Naive thymus-derived CD4-positive, alpha-beta T cell (primary cell): ENCODE results near the gene SLC29A2. TPM values are rescaled to one million over a fixed set of nuclear protein-coding genes. Genes with fewer than 3 reads are reported as not detected.

Experiments used
- ATAC-seq: fragments of 150-1000 bp; cut with Tn5 transposase; 2 replicates; pipeline ENCODE4 v1.10.0; 2021; ENCODE audit warnings: mild to moderate bottlenecking, moderate library complexity
- CTCF ChIA-PET: fragments of 350-600 bp; sonication (Branson Sonifier 250); formaldehyde crosslinking; loops from one replicate; lab custom pipeline; 2021; ENCODE audit warnings: antibody characterized with exemption; lab: Charles Lee
- POLR2A ChIA-PET: fragments of 350-600 bp; sonication (Branson Sonifier 250); formaldehyde crosslinking; loops from one replicate; lab custom pipeline; 2021; ENCODE audit warnings: antibody characterized with exemption, inconsistent platforms; lab: Charles Lee
- DNase-seq, 9 donors: peaks; one replicate each; pipeline versions ENCODE4 v3.0.0 to v3.0.0-alpha.2; 2020 to 2022; ENCODE audit warnings: mixed read lengths in 1 of 9
- H3K27ac ChIP-seq: one replicate; pipeline ENCODE4 v1.7.0; 2013; ENCODE audit warnings: mild to moderate bottlenecking, low read depth, low read length, moderate library complexity
- H3K27me3 ChIP-seq, 2 donors: one replicate each; pipeline ENCODE4 v1.7.0; 2013; ENCODE audit warnings: low read length in 2 of 2, mild to moderate bottlenecking in 2 of 2, moderate library complexity in 2 of 2; ENCODE audit not compliant: control insufficient read depth in 2 of 2, insufficient read depth in 2 of 2
- H3K36me3 ChIP-seq, 3 experiments: 1 replicate in 2 of 3; 2 replicates in 1 of 3; pipeline ENCODE4 v1.7.0; 2013; ENCODE audit warnings: low read length in 3 of 3, mild to moderate bottlenecking in 3 of 3, moderate library complexity in 1 of 3; ENCODE audit not compliant: insufficient read depth in 3 of 3, control insufficient read depth in 2 of 3
- H3K4me1 ChIP-seq, 2 donors: one replicate each; pipeline ENCODE4 v1.7.0; 2013; ENCODE audit warnings: low read length in 2 of 2, mild to moderate bottlenecking in 2 of 2, moderate library complexity in 1 of 2; ENCODE audit not compliant: control insufficient read depth in 2 of 2, insufficient read depth in 2 of 2
- H3K4me3 ChIP-seq: 2 replicates; pipeline ENCODE4 v1.7.0; 2013; ENCODE audit warnings: mild to moderate bottlenecking, low read length
- H3K9me3 ChIP-seq, 3 experiments: 1 replicate in 2 of 3; 2 replicates in 1 of 3; pipeline ENCODE4 v1.7.0; 2013; ENCODE audit warnings: low read length in 3 of 3; ENCODE audit not compliant: control insufficient read depth in 2 of 3
- H3K27ac Mint-ChIP-seq, 9 donors: one replicate each; pipeline ENCODE4 v1.8.0; 2020 to 2022; ENCODE audit warnings: mixed read lengths in 9 of 9, mild to moderate bottlenecking in 8 of 9, moderate library complexity in 5 of 9, inconsistent platforms in 2 of 9
- H3K27me3 Mint-ChIP-seq, 5 donors: one replicate each; pipeline ENCODE4 v1.8.0; 2021 to 2022; ENCODE audit warnings: mixed read lengths in 5 of 5, mild to moderate bottlenecking in 1 of 5
- H3K36me3 Mint-ChIP-seq, 5 donors: one replicate each; pipeline ENCODE4 v1.8.0; 2020 to 2022; ENCODE audit warnings: mixed read lengths in 5 of 5, mild to moderate bottlenecking in 3 of 5, inconsistent platforms in 1 of 5
- H3K4me1 Mint-ChIP-seq, 7 donors: one replicate each; pipeline ENCODE4 v1.8.0; 2020 to 2022; ENCODE audit warnings: mixed read lengths in 7 of 7, mild to moderate bottlenecking in 3 of 7, inconsistent platforms in 1 of 7
- H3K4me3 Mint-ChIP-seq, 10 donors: one replicate each; pipeline ENCODE4 v1.8.0; 2020 to 2022; ENCODE audit warnings: mild to moderate bottlenecking in 10 of 10, mixed read lengths in 10 of 10, moderate library complexity in 6 of 10, inconsistent platforms in 2 of 10
- H3K9me3 Mint-ChIP-seq, 11 donors: one replicate each; pipeline ENCODE4 v1.8.0; 2020 to 2022; ENCODE audit warnings: mixed read lengths in 11 of 11, mild to moderate bottlenecking in 4 of 11, inconsistent platforms in 1 of 11, moderate library complexity in 1 of 11
- intact Hi-C, 2 donors: fragments of 100-400 bp; cut with micrococcal nuclease; formaldehyde crosslinking; loops; one replicate each; pipeline ENCODE4 v1.15.1; 2023
- polyA plus RNA-seq, 2 donors: library from polyadenylated mRNA; unstranded; fragments of 300-500 nt; fragmentation: Illumina TruSeq; gene quantifications; one replicate each; pipeline ENCODE4 v1.2.3, GENCODE V29; 2021
- total RNA-seq, 6 experiments: library from RNA in 5 of 6; stranded (reverse) in 5 of 6; gene quantifications; 1 replicate in 5 of 6; 2 replicates in 1 of 6; pipeline ENCODE4 v1.2.3 and lab custom pipeline; 2021 to 2026

Gene SLC29A2
- total and polyA plus RNA-seq, 7 experiments from 2014 or later, result 2.7 to 18.9 (median 7.0) TPM

DNA sequence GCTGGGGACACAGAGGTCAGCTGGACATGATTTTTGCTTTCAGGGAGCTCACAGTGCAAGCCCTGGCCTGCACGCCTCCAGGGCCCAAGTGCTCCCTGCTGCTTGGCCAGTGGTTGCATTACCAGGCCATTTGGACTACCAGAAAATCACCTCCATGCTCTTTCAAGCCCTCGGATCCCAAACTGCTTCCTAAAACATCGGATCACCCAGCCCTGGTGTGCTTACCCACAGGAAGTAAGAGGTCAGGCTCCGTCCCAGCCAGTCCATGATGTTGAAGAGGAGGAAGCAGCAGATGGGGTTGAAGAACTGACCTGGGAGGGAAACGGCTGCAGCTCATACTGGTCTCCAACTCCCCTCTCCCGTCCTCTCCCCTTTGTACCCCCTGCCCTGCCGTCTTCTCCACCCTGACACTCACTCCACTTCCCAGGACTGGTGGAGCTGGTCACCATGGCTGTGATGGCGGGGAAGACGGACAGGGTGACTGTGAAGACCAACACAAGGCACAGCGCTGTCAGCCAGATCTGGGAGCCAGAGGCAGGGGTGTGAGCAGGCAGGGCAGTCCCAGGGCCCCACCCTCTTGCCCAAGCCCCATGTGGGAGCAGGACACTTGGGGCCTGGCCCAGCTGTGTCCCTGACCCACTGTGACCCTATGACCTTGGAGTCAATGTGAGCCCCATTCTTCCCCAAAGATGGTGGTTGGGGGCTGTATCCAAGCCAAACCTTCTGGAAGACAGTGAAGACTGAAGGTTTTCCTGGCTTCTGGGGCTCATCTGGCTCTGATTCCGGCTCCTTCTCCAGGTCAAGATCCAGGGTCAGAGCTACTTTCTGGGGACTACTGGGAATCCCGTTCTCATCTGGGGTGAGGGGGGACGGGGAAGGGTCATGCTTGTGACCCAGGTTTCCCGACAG, 5.6 kb downstream of the SLC29A2 start:
- peaks cover 0 to 13% (median 0%) of the 10 kb centered on the region in 3 experiments for H3K36me3 ChIP-seq
- H3K27ac Mint-ChIP-seq, result peak overlapping the region in 1 of 9 donors; percentile 6
- intact Hi-C loops, result no loop called here
- H3K9me3 Mint-ChIP-seq, result no peaks in the 10 kb centered on the region
- no peaks in the 10 kb centered on the region for H3K36me3 Mint-ChIP-seq
- H3K4me3 Mint-ChIP-seq, result no peak overlapping the region
- no peak for ATAC-seq
- ChIA-PET POLR2A (interaction anchor here (1.1 to 1.4 kb wide), 2 partner anchors 20 kb away, joined by 3 to 4 read pairs; no protein-coding TSS in a partner anchor), CTCF (interaction anchor here (0.6 to 1.3 kb wide), 4 partner anchors 15 to 285 kb away, joined by 3 to 4 read pairs (median 4); no protein-coding TSS in a partner anchor)
- no peak for DNase-seq
- peaks cover 0 to 14% (median 11%) of the 10 kb centered on the region in 7 donors for H3K4me1 Mint-ChIP-seq
- no peak overlapping the region for H3K4me3 ChIP-seq
- H3K27me3 ChIP-seq, result no peaks in the 10 kb centered on the region
- H3K27ac ChIP-seq, result no peak overlapping the region
- peaks cover 0 to 2% of the 10 kb centered on the region in 2 donors for H3K4me1 ChIP-seq
- no peaks in the 10 kb centered on the region for H3K27me3 Mint-ChIP-seq
- no peaks in the 10 kb centered on the region for H3K9me3 ChIP-seq

DNA sequence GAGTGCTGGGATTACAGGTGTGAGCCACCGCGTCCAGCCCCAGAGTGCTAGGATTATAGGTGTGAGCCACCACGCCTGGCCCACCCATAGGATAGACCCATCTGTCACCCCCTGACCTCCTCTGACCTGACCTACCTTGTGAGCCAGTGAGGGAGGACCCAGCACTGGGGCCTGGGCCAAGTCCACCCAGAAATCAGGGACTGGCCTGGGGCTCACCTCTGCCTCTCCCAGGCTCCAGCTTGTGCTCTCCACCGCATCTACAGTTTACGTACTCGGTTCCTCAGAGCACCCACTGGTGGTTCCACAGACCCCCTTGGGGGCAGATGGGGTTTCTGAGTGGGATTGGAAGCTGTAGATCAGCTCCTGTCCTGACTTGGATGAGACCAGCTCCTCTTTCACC, 6.4 kb downstream of the SLC29A2 start:
- ChIA-PET POLR2A (interaction anchor here (1.1 to 1.4 kb wide), 2 partner anchors 20 to 21 kb away, joined by 3 to 4 read pairs; no protein-coding TSS in a partner anchor), CTCF (interaction anchor here (0.6 to 1.0 kb wide), 3 partner anchors 14 to 286 kb away, joined by 3 to 4 read pairs (median 4); no protein-coding TSS in a partner anchor)
- H3K4me3 Mint-ChIP-seq, result no peak overlapping the region
- H3K4me1 ChIP-seq, result no peaks in the 10 kb centered on the region
- no peaks in the 10 kb centered on the region for H3K9me3 ChIP-seq
- H3K27ac Mint-ChIP-seq, result no peak overlapping the region
- H3K36me3 ChIP-seq, result peaks cover 0 to 13% (median 0%) of the 10 kb centered on the region in 3 experiments
- no peaks in the 10 kb centered on the region for H3K27me3 Mint-ChIP-seq
- no peaks in the 10 kb centered on the region for H3K27me3 ChIP-seq
- ATAC-seq, result no peak
- no peak overlapping the region for H3K4me3 ChIP-seq
- intact Hi-C loops, result no loop called here
- peaks cover 0 to 9% (median 6%) of the 10 kb centered on the region in 7 donors for H3K4me1 Mint-ChIP-seq
- no peak overlapping the region for H3K27ac ChIP-seq
- DNase-seq, result no peak
- no peaks in the 10 kb centered on the region for H3K36me3 Mint-ChIP-seq
- no peaks in the 10 kb centered on the region for H3K9me3 Mint-ChIP-seq

DNA sequence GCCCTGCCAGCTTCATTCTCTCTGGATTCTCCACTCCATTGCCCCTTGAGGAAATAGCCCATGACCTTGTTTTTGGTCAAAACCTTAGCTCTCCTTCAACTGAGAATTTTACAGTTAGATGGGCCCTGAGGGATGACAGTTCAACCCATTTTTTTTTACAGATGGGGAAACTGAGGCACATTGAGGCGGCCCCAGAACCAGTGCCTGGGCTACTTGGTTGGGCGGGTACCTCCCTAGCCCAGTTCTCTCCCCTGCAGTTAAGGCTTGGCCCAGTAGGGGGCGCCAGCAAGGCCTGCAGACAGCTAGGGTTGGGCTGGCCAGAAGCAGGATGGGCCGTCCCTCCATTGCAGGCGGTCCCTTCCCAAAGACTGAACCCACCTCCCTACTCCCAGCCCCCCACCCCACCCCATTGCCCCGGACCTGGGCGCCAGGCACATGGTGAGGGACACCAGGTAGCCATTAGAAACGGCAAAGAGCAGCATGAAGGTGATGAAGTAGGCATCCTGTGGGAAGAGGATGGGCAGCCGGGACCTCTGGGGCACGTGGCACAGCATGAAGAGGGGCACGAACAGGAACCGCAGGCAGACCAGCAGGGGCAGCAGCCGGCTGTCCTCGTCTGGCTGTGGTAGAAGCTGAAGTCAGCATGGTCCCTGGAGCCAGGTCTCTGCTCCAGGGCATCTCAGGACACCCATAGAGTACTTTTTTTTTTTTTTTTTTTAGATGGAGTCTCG, 7.6 kb downstream of the SLC29A2 start:
- Histone ChIP-seq H3K36me3 (peaks cover 0 to 13% (median 0%) of the 10 kb centered on the region in 3 experiments), H3K27me3 (no peaks in the 10 kb centered on the region), H3K27ac (no peak overlapping the region), H3K4me3 (no peak overlapping the region), H3K9me3 (no peaks in the 10 kb centered on the region), H3K4me1 (no peaks in the 10 kb centered on the region)
- DNase-seq (peak; percentile 24 to 81 (median 57)), ATAC-seq (peak; percentile 75)
- no peaks in the 10 kb centered on the region for H3K9me3 Mint-ChIP-seq
- H3K4me1 Mint-ChIP-seq, result peaks cover 0 to 3% (median 0%) of the 10 kb centered on the region in 7 donors
- peak overlapping the region in 1 of 9 donors; percentile 47 for H3K27ac Mint-ChIP-seq
- ChIA-PET POLR2A (interaction anchor here (0.7 to 0.8 kb wide), 2 partner anchors 17 to 77 kb away, joined by 4 read pairs; partner anchors contain the start of gene B4GAT1), CTCF (interaction anchor here (0.6 to 1.8 kb wide), 9 partner anchors 10 to 643 kb away, joined by 3 to 8 read pairs (median 5); partner anchors contain the start of gene RNASEH2C)
- no peaks in the 10 kb centered on the region for H3K36me3 Mint-ChIP-seq
- intact Hi-C loops, result no loop called here
- H3K4me3 Mint-ChIP-seq, result no peak overlapping the region
- H3K27me3 Mint-ChIP-seq, result no peaks in the 10 kb centered on the region

DNA sequence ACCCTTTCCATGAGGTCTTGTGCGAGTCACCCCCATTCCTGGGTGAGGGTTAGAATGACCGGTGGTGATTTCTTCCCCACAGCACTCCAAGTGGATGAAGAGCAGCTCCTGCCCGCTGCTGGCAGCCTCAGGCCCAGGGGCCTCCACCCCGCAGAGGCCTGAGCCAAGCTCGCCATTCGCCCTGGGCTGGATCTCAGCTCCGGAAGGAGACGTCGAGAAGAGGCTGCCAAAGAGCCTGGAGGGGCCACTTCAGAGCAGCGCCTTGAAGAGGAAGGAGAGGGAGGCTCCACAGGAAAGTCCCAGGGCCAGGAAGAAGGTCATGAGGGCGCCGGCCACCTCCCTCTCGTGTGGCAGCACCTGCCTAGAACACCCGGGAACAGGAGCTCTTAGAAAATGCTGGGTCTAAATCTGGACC, 8.4 kb downstream of the SLC29A2 start:
- peaks cover 0 to 3% (median 0%) of the 10 kb centered on the region in 5 donors for H3K36me3 Mint-ChIP-seq
- H3K4me1 Mint-ChIP-seq, result peaks cover 0 to 3% (median 0%) of the 10 kb centered on the region in 7 donors
- DNase-seq, result no peak
- no peak overlapping the region for H3K27ac ChIP-seq
- intact Hi-C loops, result no loop called here
- CTCF ChIA-PET, result interaction anchor here (0.6 to 1.8 kb wide), 9 partner anchors 10 to 642 kb away, joined by 3 to 8 read pairs (median 5); partner anchors contain the start of gene RNASEH2C
- peaks cover 0 to 13% (median 0%) of the 10 kb centered on the region in 3 experiments for H3K36me3 ChIP-seq
- ATAC-seq, result no peak
- POLR2A ChIA-PET, result interaction anchor here (0.5 to 0.8 kb wide), 4 partner anchors 14 to 226 kb away, joined by 3 to 4 read pairs (median 4); partner anchors contain the start of gene B4GAT1
- H3K27me3 ChIP-seq, result no peaks in the 10 kb centered on the region
- no peaks in the 10 kb centered on the region for H3K27me3 Mint-ChIP-seq
- H3K9me3 Mint-ChIP-seq, result no peaks in the 10 kb centered on the region
- H3K4me3 ChIP-seq, result no peak overlapping the region
- no peak overlapping the region for H3K4me3 Mint-ChIP-seq
- no peaks in the 10 kb centered on the region for H3K9me3 ChIP-seq
- no peak overlapping the region for H3K27ac Mint-ChIP-seq
- H3K4me1 ChIP-seq, result no peaks in the 10 kb centered on the region

DNA sequence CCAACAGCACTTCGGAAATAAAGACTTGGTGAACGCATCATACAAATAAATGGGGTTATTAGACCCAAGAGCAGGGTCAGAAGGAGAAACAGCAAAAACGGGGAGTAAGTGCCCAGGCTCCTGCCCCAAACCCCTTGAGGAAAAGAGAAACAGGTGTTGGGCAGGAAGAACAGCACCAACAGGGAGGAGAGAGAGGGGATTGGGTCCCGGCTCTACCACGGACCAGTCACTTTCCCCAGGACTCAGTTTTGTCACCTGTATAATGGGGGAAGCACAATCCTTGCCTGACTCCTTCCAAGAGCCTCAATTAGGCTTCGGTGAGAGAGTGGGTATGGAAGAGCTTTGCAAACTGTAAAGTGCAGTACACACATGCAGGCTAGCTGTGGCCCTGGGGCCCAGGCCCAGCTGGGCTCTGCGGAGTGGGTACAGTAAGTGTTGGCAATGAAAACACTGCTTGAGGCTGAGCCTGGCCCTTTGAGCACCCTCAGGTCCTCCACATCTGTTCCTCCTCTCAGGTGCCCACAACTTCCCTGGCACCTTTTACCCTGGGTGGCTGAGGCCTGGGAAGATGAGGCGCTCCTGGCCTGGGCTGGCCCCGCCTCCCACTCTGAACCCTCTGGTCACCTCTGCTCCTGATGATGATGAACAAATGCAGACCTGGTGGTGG, 8.9 kb downstream of the SLC29A2 start:
- ChIA-PET POLR2A (interaction anchor here (0.6 to 2.3 kb wide), 3 partner anchors 15 to 226 kb away, joined by 3 to 8 read pairs (median 4); partner anchors contain the start of gene B4GAT1), CTCF (interaction anchor here (0.8 to 1.8 kb wide), 3 partner anchors 14 to 99 kb away, joined by 3 to 8 read pairs (median 3); no protein-coding TSS in a partner anchor)
- H3K27ac Mint-ChIP-seq, result peak overlapping the region in 2 of 9 donors; percentile 12 to 39
- Histone ChIP-seq H3K4me3 (no peak overlapping the region), H3K27me3 (no peaks in the 10 kb centered on the region), H3K27ac (no peak overlapping the region), H3K36me3 (peaks cover 0 to 13% (median 0%) of the 10 kb centered on the region in 3 experiments), H3K9me3 (no peaks in the 10 kb centered on the region), H3K4me1 (no peaks in the 10 kb centered on the region)
- no peak for DNase-seq
- H3K4me3 Mint-ChIP-seq, result no peak overlapping the region
- H3K4me1 Mint-ChIP-seq, result peaks cover 0 to 3% (median 0%) of the 10 kb centered on the region in 7 donors
- no peak for ATAC-seq
- H3K36me3 Mint-ChIP-seq, result peaks cover 0 to 3% (median 0%) of the 10 kb centered on the region in 5 donors
- H3K27me3 Mint-ChIP-seq, result no peaks in the 10 kb centered on the region
- H3K9me3 Mint-ChIP-seq, result no peaks in the 10 kb centered on the region
- intact Hi-C loops, result no loop called here
